NCI-H82 (cell line): ENCODE measurements around the gene ENPEP.
"Not testable (repeated sequence)": the region's sequence is repeated elsewhere in the genome, so short reads cannot be mapped to it uniquely, and the experiment has no call there.

Experiments
- DNase-seq: peaks from one replicate; lab custom pipeline; 2025; lab: John Stamatoyannopoulos, UW

ENPEP gene

GRCh38 chr4:110516106-110516922 is 40.4 kb downstream of the ENPEP start:
- peak; percentile 77 for DNase-seq

- DNase-seq = peak; percentile 52
Observed at GRCh38 chr4:110518889-110519490, 43.0 kb downstream of the ENPEP start.

- no peak for DNase-seq
Observed at GRCh38 chr4:110520886-110521285, 44.9 kb downstream of the ENPEP start.

- DNase-seq = peak; percentile 1
Observed at GRCh38 chr4:110526589-110526988, 50.6 kb downstream of the ENPEP start.

- DNase-seq = no peak
Observed at GRCh38 chr4:110527156-110527555, 51.2 kb downstream of the ENPEP start.

- DNase-seq = no peak
Observed at GRCh38 chr4:110532901-110533589, 57.1 kb downstream of the ENPEP start.

- no peak for DNase-seq
Observed at GRCh38 chr4:110533590-110533910, 57.6 kb downstream of the ENPEP start.

- no peak for DNase-seq
Observed at GRCh38 chr4:110533940-110534339, 58.0 kb downstream of the ENPEP start.

- no peak for DNase-seq
Observed at GRCh38 chr4:110540581-110540980, 64.6 kb downstream of the ENPEP start.

GRCh38 chr4:110540982-110541451 is 65.1 kb downstream of the ENPEP start:
- no peak for DNase-seq

- DNase-seq = no peak
Observed at GRCh38 chr4:110543577-110543976, 67.6 kb downstream of the ENPEP start.

GRCh38 chr4:110544594-110544993 is 68.6 kb downstream of the ENPEP start:
- no peak for DNase-seq

- DNase-seq = no peak
Observed at GRCh38 chr4:110550260-110550659, 74.3 kb downstream of the ENPEP start.

GRCh38 chr4:110553197-110553596 is 77.2 kb downstream of the ENPEP start:
- no peak for DNase-seq

- no peak for DNase-seq
Observed at GRCh38 chr4:110567214-110567613, 91.3 kb downstream of the ENPEP start.

GRCh38 chr4:110576696-110577095 is 100.7 kb downstream of the ENPEP start:
- not testable (repeated sequence) for DNase-seq

- DNase-seq = peak; percentile 60
Observed at GRCh38 chr4:110586131-110586850, 110.3 kb downstream of the ENPEP start.

- no peak for DNase-seq
Observed at GRCh38 chr4:110587666-110588285, 111.8 kb downstream of the ENPEP start.

GRCh38 chr4:110589297-110589696 is 113.3 kb downstream of the ENPEP start:
- DNase-seq = no peak

- DNase-seq = no peak
Observed at GRCh38 chr4:110595583-110595982, 119.6 kb downstream of the ENPEP start.

GRCh38 chr4:110596431-110596830 is 120.5 kb downstream of the ENPEP start:
- no peak for DNase-seq

- DNase-seq = no peak
Observed at GRCh38 chr4:110597582-110597981, 121.6 kb downstream of the ENPEP start.
